GM23248 (cell line): ENCODE measurements around the gene MYH7.

Source experiments
- EZH2 ChIP-seq: fragments of 200-600 bp; sonication (generic); IDR thresholded peaks from 2 replicates; pipeline ENCODE4 v1.6.1; 2018; ENCODE audit warnings: antibody characterized with exemption, mild to moderate bottlenecking; ENCODE audit not compliant: insufficient read depth, poor library complexity, severe bottlenecking
- EZH2phosphoT487 ChIP-seq: fragments of 200-600 bp; sonication (generic); IDR thresholded peaks from 2 replicates; pipeline ENCODE4 v1.6.1; 2018; ENCODE audit warnings: antibody characterized with exemption, moderate library complexity, mild to moderate bottlenecking, low read depth; ENCODE audit not compliant: insufficient read depth

GRCh38 chr14:23389396-23389795 lies 46.1 kb downstream of the MYH7 start:
- no peak for TF ChIP-seq EZH2
- TF ChIP-seq EZH2phosphoT487 = no peak
